Measurements from ENCODE around the gene MRPS7. TPM values are rescaled to one million over a fixed set of nuclear protein-coding genes. Genes with fewer than 3 reads are reported as not detected.

MRPS7 gene
- polyA plus RNA-seq, 1 donor from 2014 or later = 63.3 TPM

DNA sequence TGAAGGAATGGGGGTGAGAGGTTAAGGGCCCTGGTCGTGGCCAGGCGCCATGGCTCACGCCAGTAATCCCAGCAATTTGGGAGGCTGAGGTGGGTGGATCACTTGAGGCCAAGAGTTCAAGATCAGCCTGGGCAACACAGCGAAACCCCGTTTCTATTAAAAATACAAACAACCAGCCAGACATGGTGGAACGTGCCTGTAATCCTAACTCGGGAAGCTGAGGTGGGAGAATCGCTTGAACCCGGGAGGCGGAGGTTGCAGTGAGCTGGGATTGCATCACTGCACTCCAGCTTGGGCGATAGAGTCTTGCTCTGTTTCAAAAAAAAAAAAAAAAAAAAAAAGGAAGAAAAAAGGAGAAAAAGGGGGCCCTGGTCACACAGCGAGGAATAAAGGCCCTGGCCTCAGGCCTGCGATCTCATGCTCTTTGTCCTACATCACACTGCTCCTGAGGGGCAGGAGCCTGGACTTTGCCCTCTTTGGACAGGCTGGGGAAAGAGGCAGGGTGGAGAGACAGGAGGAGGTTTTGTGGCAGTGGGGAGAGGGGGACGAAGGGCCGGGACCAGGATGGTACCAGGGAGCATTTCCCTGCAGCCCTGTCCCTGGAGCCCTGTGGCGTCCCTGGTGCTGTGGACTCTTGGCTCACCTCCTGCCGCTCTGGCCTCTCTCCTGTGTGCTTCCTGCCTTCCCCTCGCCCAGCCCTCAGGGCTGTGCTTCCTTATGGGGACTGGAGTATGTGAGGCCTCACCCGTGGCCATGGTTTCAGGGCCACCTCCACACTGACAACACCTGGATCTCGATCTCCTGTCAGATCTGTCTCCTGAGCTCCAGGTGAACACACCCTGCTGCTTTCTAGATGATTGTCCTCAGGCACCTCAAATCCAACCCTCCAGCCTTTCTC, 47.3 kb downstream of the MRPS7 start:
- Histone ChIP-seq H3K9me2 (ENCODE audit: insufficient read depth, low read length) (no peaks in the 10 kb centered on the region), H2AFZ (ENCODE audit: low read depth, low read length) (no peak overlapping the region), H3K36me3 (ENCODE audit: insufficient read depth, low read length) (no peaks in the 10 kb centered on the region), H3K27ac (ENCODE audit: low read length) (no peak overlapping the region), H3K27me3 (ENCODE audit: insufficient read depth, low read depth, low read length) (no peaks in the 10 kb centered on the region), H3K4me2 (ENCODE audit: low read length) (no peak overlapping the region), H3F3A (ENCODE audit: insufficient read depth, low read length, poor library complexity, severe bottlenecking) (no peaks in the 10 kb centered on the region), H3K4me3 (ENCODE audit: low read length) (no peak overlapping the region), H4K20me1 (ENCODE audit: insufficient read depth) (no peaks in the 10 kb centered on the region), H3K79me2 (replicated peaks; ENCODE audit: insufficient read depth, low read length) (no peaks in the 10 kb centered on the region), H3K9ac (ENCODE audit: low read length) (no peak overlapping the region), H3K9me3 (ENCODE audit: low read length) (no peaks in the 10 kb centered on the region)
- TF ChIP-seq, protein P1, sequence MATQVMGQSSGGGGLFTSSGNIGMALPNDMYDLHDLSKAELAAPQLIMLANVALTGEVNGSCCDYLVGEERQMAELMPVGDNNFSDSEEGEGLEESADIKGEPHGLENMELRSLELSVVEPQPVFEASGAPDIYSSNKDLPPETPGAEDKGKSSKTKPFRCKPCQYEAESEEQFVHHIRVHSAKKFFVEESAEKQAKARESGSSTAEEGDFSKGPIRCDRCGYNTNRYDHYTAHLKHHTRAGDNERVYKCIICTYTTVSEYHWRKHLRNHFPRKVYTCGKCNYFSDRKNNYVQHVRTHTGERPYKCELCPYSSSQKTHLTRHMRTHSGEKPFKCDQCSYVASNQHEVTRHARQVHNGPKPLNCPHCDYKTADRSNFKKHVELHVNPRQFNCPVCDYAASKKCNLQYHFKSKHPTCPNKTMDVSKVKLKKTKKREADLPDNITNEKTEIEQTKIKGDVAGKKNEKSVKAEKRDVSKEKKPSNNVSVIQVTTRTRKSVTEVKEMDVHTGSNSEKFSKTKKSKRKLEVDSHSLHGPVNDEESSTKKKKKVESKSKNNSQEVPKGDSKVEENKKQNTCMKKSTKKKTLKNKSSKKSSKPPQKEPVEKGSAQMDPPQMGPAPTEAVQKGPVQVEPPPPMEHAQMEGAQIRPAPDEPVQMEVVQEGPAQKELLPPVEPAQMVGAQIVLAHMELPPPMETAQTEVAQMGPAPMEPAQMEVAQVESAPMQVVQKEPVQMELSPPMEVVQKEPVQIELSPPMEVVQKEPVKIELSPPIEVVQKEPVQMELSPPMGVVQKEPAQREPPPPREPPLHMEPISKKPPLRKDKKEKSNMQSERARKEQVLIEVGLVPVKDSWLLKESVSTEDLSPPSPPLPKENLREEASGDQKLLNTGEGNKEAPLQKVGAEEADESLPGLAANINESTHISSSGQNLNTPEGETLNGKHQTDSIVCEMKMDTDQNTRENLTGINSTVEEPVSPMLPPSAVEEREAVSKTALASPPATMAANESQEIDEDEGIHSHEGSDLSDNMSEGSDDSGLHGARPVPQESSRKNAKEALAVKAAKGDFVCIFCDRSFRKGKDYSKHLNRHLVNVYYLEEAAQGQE (IDR thresholded peaks at IDR 0.05; ENCODE audit: borderline replicate concordance) = no peak
- TF ChIP-seq EP300 (conservative IDR thresholded peaks at IDR 0.05; ENCODE audit: poor library complexity, severe bottlenecking) (no peak), POLR2AphosphoS5 (IDR thresholded peaks at IDR 0.05) (no peak), MXI1 (conservative IDR thresholded peaks at IDR 0.05; ENCODE audit: poor library complexity, severe bottlenecking) (no peak), EZH2 (IDR thresholded peaks at IDR 0.05; ENCODE audit: borderline replicate concordance, insufficient read depth, low read length, poor library complexity, severe bottlenecking) (no peak), RAD21 (conservative IDR thresholded peaks at IDR 0.05) (no peak), SMC3 (conservative IDR thresholded peaks at IDR 0.05; ENCODE audit: poor library complexity) (no peak), TAF1 (IDR thresholded peaks at IDR 0.05; ENCODE audit: low read depth) (no peak)
- TF ChIP-seq, protein P2, sequence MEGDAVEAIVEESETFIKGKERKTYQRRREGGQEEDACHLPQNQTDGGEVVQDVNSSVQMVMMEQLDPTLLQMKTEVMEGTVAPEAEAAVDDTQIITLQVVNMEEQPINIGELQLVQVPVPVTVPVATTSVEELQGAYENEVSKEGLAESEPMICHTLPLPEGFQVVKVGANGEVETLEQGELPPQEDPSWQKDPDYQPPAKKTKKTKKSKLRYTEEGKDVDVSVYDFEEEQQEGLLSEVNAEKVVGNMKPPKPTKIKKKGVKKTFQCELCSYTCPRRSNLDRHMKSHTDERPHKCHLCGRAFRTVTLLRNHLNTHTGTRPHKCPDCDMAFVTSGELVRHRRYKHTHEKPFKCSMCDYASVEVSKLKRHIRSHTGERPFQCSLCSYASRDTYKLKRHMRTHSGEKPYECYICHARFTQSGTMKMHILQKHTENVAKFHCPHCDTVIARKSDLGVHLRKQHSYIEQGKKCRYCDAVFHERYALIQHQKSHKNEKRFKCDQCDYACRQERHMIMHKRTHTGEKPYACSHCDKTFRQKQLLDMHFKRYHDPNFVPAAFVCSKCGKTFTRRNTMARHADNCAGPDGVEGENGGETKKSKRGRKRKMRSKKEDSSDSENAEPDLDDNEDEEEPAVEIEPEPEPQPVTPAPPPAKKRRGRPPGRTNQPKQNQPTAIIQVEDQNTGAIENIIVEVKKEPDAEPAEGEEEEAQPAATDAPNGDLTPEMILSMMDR (IDR thresholded peaks at IDR 0.05; ENCODE audit: poor library complexity, severe bottlenecking) = no peak

DNA sequence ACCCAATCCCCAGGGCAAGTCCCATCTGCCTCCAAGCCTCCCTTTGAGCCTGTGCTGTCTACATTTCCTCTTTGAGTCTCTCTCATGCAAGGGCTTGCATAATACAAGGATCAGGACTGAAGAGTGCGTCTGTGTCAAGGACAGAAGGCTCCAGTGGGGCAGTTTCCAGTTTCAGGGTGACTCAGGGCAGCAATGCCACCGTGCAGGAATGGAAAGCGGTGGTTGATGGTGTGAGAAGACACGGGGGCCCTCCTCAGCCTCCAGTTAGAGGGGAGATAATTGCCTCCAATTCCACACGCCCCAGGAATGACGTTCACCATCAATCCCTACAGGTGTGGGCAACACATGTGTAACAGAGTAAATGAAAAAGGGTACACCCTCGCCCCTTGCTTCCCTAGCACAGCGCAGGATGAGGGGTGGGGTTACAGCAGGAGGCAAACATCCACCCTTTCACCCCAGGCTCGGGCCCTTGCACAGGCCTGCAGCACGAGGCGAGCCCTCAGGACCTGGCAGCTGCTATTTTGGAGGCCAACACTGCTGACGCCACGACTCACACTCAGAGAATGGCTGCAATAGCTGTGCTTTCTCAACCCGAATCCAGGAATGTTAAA, 52.4 kb downstream of the MRPS7 start:
- Histone ChIP-seq H3K27ac (ENCODE audit: low read length) (no peak overlapping the region), H3K4me2 (ENCODE audit: low read length) (no peak overlapping the region), H2AFZ (ENCODE audit: low read depth, low read length) (no peak overlapping the region), H3K9ac (ENCODE audit: low read length) (no peak overlapping the region), H3F3A (ENCODE audit: insufficient read depth, low read length, poor library complexity, severe bottlenecking) (no peaks in the 10 kb centered on the region), H3K79me2 (replicated peaks; ENCODE audit: insufficient read depth, low read length) (no peaks in the 10 kb centered on the region), H3K27me3 (ENCODE audit: insufficient read depth, low read depth, low read length) (no peaks in the 10 kb centered on the region), H3K4me3 (ENCODE audit: low read length) (no peak overlapping the region), H3K9me3 (ENCODE audit: low read length) (no peaks in the 10 kb centered on the region), H3K36me3 (ENCODE audit: insufficient read depth, low read length) (no peaks in the 10 kb centered on the region), H4K20me1 (ENCODE audit: insufficient read depth) (no peaks in the 10 kb centered on the region), H3K9me2 (ENCODE audit: insufficient read depth, low read length) (no peaks in the 10 kb centered on the region)
- TF ChIP-seq RAD21 (conservative IDR thresholded peaks at IDR 0.05) (no peak), POLR2AphosphoS5 (IDR thresholded peaks at IDR 0.05) (no peak), EZH2 (IDR thresholded peaks at IDR 0.05; ENCODE audit: borderline replicate concordance, insufficient read depth, low read length, poor library complexity, severe bottlenecking) (no peak), SMC3 (conservative IDR thresholded peaks at IDR 0.05; ENCODE audit: poor library complexity) (no peak), EP300 (conservative IDR thresholded peaks at IDR 0.05; ENCODE audit: poor library complexity, severe bottlenecking) (no peak), TAF1 (IDR thresholded peaks at IDR 0.05; ENCODE audit: low read depth) (no peak), MXI1 (conservative IDR thresholded peaks at IDR 0.05; ENCODE audit: poor library complexity, severe bottlenecking) (no peak)
- TF ChIP-seq, protein P1 (IDR thresholded peaks at IDR 0.05; ENCODE audit: borderline replicate concordance) = no peak
- TF ChIP-seq, protein P2 (IDR thresholded peaks at IDR 0.05; ENCODE audit: poor library complexity, severe bottlenecking) = no peak
